ENCODE results near the gene INHBC. TPM values are rescaled to one million over a fixed set of nuclear protein-coding genes. Genes with fewer than 3 reads are reported as not detected.
"Not testable (repeated sequence)": the region's sequence is repeated elsewhere in the genome, so short reads cannot be mapped to it uniquely, and the experiment has no call there.

INHBC gene
- total RNA-seq, 1 donor from 2014 or later, result not detected

- peaks cover 1% of the 10 kb centered on the region for H3K36me3 ChIP-seq (ENCODE audit: control insufficient read depth, insufficient read depth, low read length)
- FAIRE-seq (no peak), DNase-seq (ENCODE audit: low read depth) (no peak)
- TF ChIP-seq CTCF (IDR thresholded peaks at IDR 0.05; ENCODE audit: insufficient read depth, low read length, severe bottlenecking), result no peak
- no peaks in the 10 kb centered on the region for H3K27me3 ChIP-seq (ENCODE audit: control insufficient read depth, insufficient read depth, low read length)
- no peak overlapping the region for H3K4me3 ChIP-seq (ENCODE audit: low read depth, low read length)
These were observed 44.4 kb upstream of the INHBC start for GRCh38 chr12:57390174-57390573.

GRCh38 chr12:57395121-57395520 lies 39.5 kb upstream of the INHBC start:
- TF ChIP-seq CTCF (IDR thresholded peaks at IDR 0.05; ENCODE audit: insufficient read depth, low read length, severe bottlenecking), result no peak

GRCh38 chr12:57397441-57397840 lies 37.1 kb upstream of the INHBC start:
- FAIRE-seq (no peak), DNase-seq (ENCODE audit: low read depth) (no peak)
- H3K36me3 ChIP-seq (ENCODE audit: control insufficient read depth, insufficient read depth, low read length), result no peaks in the 10 kb centered on the region
- no peak overlapping the region for H3K4me3 ChIP-seq (ENCODE audit: low read depth, low read length)
- no peak for TF ChIP-seq CTCF (IDR thresholded peaks at IDR 0.05; ENCODE audit: insufficient read depth, low read length, severe bottlenecking)
- no peaks in the 10 kb centered on the region for H3K27me3 ChIP-seq (ENCODE audit: control insufficient read depth, insufficient read depth, low read length)

More at GRCh38 chr12:57395121-57395520, 39.5 kb upstream of the INHBC start:
- Histone ChIP-seq H3K27me3 (ENCODE audit: control insufficient read depth, insufficient read depth, low read length) (no peaks in the 10 kb centered on the region), H3K36me3 (ENCODE audit: control insufficient read depth, insufficient read depth, low read length) (peaks cover 1% of the 10 kb centered on the region), H3K4me3 (ENCODE audit: low read depth, low read length) (no peak overlapping the region)
- no peak for FAIRE-seq
- DNase-seq (ENCODE audit: low read depth), result no peak

- H3K4me3 ChIP-seq (ENCODE audit: low read depth, low read length); H3K36me3 ChIP-seq (ENCODE audit: control insufficient read depth, insufficient read depth, low read length); H3K27me3 ChIP-seq (ENCODE audit: control insufficient read depth, insufficient read depth, low read length); DNase-seq (ENCODE audit: low read depth); FAIRE-seq: not testable (repeated sequence)
These were observed 34.7 kb upstream of the INHBC start for GRCh38 chr12:57399718-57400463.

- FAIRE-seq (no peak), DNase-seq (ENCODE audit: low read depth) (no peak)
- TF ChIP-seq CTCF (IDR thresholded peaks at IDR 0.05; ENCODE audit: insufficient read depth, low read length, severe bottlenecking), result no peak
- Histone ChIP-seq H3K36me3 (ENCODE audit: control insufficient read depth, insufficient read depth, low read length) (no peaks in the 10 kb centered on the region), H3K4me3 (ENCODE audit: low read depth, low read length) (no peak overlapping the region), H3K27me3 (ENCODE audit: control insufficient read depth, insufficient read depth, low read length) (no peaks in the 10 kb centered on the region)
These were observed 33.4 kb upstream of the INHBC start for GRCh38 chr12:57401165-57401564.

- H3K27me3 ChIP-seq (ENCODE audit: control insufficient read depth, insufficient read depth, low read length); H3K36me3 ChIP-seq (ENCODE audit: control insufficient read depth, insufficient read depth, low read length); DNase-seq (ENCODE audit: low read depth); H3K4me3 ChIP-seq (ENCODE audit: low read depth, low read length); FAIRE-seq: not testable (repeated sequence)
These were observed 32.4 kb upstream of the INHBC start for GRCh38 chr12:57402156-57402555.

Measured in bronchial epithelial cell (primary cell).